AG04450 (cell line): ENCODE data around the gene PHF12. TPM values are rescaled to one million over a fixed set of nuclear protein-coding genes. Genes with fewer than 3 reads are reported as not detected.
A peak's percentile ranks its signal among the peaks of the same experiment; 100 is the strongest.

Source experiments
- CTCF ChIA-PET: fragments of 300-600, 350-600 bp; formaldehyde crosslinking; extraction: SDS; loops from one replicate; lab custom pipeline; 2022; ENCODE audit warnings: antibody characterized with exemption, inconsistent platforms; lab: Charles Lee
- POLR2A ChIA-PET: fragments of 350-600 bp; formaldehyde crosslinking; extraction: SDS; loops from one replicate; lab custom pipeline; 2021; ENCODE audit warnings: antibody characterized with exemption, inconsistent platforms; lab: Yijun Ruan, JAX
- DNase-seq: peaks from one replicate; pipeline ENCODE4 v3.0.0-alpha.2; 2011; ENCODE audit warnings: low read depth, low spot score
- H3K27ac ChIP-seq: one replicate; pipeline ENCODE4 v1.5.1; 2012; ENCODE audit warnings: low read depth, low read length, control low read depth
- H3K27me3 ChIP-seq: one replicate; pipeline ENCODE4 v1.6.0; 2012; ENCODE audit warnings: low read length; ENCODE audit not compliant: control insufficient read depth, insufficient read depth
- H3K4me3 ChIP-seq: 2 replicates; pipeline ENCODE4 v1.5.1; 2011; ENCODE audit warnings: mild to moderate bottlenecking, low read depth, low read length, control low read depth
- H3K9me3 ChIP-seq: 2 replicates; pipeline ENCODE4 v1.5.1; 2012; ENCODE audit warnings: low read length; ENCODE audit not compliant: control insufficient read depth, insufficient read depth
- CTCF ChIP-seq: IDR thresholded peaks from 2 replicates; pipeline ENCODE4 v1.5.1; 2011; ENCODE audit warnings: low read depth, low read length, control low read depth, inconsistent platforms
- polyA plus RNA-seq: library from polyadenylated mRNA; depleted of rRNA; stranded (reverse); fragments of >200 nt; gene quantifications from 2 replicates; pipeline ENCODE4 v1.2.3, GENCODE V29; 2011

The PHF12 gene
- polyA plus RNA-seq, 1 experiment: 13.6 TPM

- peaks cover 74% of the 10 kb centered on the region for H3K27me3 ChIP-seq
Measured at GRCh38 chr17:28975646-28976045, 24.3 kb upstream of the PHF12 start.

GRCh38 chr17:28975031-28975430, 23.7 kb upstream of the PHF12 start:
- no peak overlapping the region for H3K4me3 ChIP-seq
- H3K27ac ChIP-seq: no peak overlapping the region
- ChIA-PET CTCF (interaction anchor here (1.1 to 2.8 kb wide), 2 partner anchors 10 to 142 kb away, joined by 7 to 16 read pairs; no protein-coding TSS in a partner anchor), POLR2A (no interaction called here)
- peaks cover 76% of the 10 kb centered on the region for H3K27me3 ChIP-seq
- H3K9me3 ChIP-seq: no peaks in the 10 kb centered on the region; the same call in 1 of the 2 replicates
- no peak for DNase-seq
- no peak for TF ChIP-seq CTCF

More at GRCh38 chr17:28975646-28976045, 24.3 kb upstream of the PHF12 start:
- H3K4me3 ChIP-seq: no peak overlapping the region
- ChIA-PET CTCF (interaction anchor here (1.1 to 2.8 kb wide), 2 partner anchors 11 to 142 kb away, joined by 7 to 16 read pairs; no protein-coding TSS in a partner anchor), POLR2A (no interaction called here)
- TF ChIP-seq CTCF: no peak
- no peak overlapping the region for H3K27ac ChIP-seq
- no peak for DNase-seq
- H3K9me3 ChIP-seq: no peaks in the 10 kb centered on the region; the same call in 1 of the 2 replicates

GRCh38 chr17:28974451-28974850, 23.1 kb upstream of the PHF12 start:
- DNase-seq: no peak
- H3K9me3 ChIP-seq: no peaks in the 10 kb centered on the region; the same call in 1 of the 2 replicates
- H3K27me3 ChIP-seq: peaks cover 72% of the 10 kb centered on the region
- no peak overlapping the region for H3K4me3 ChIP-seq
- H3K27ac ChIP-seq: no peak overlapping the region
- POLR2A ChIA-PET: interaction anchor here (0.9 kb wide), 1 partner anchor 11 kb away, joined by 3 read pairs; no protein-coding TSS in a partner anchor
- TF ChIP-seq CTCF: no peak
- CTCF ChIA-PET: interaction anchor here (0.6 to 2.8 kb wide), 3 partner anchors 10 to 327 kb away, joined by 3 to 16 read pairs (median 10); no protein-coding TSS in a partner anchor

GRCh38 chr17:28973425-28973824, 22.1 kb upstream of the PHF12 start:
- TF ChIP-seq CTCF: peak; percentile 30; the same call in 1 of the 2 replicates
- Histone ChIP-seq H3K27me3 (peaks cover 73% of the 10 kb centered on the region), H3K27ac (no peak overlapping the region), H3K4me3 (no peak overlapping the region), H3K9me3 (no peaks in the 10 kb centered on the region; the same call in 1 of the 2 replicates)
- ChIA-PET POLR2A (interaction anchor here (0.8 to 0.9 kb wide), 2 partner anchors 10 to 11 kb away, joined by 3 read pairs; no protein-coding TSS in a partner anchor), CTCF (interaction anchor here (0.9 to 2.8 kb wide), 5 partner anchors 9 to 143 kb away, joined by 4 to 16 read pairs (median 8); no protein-coding TSS in a partner anchor)
- no peak for DNase-seq

- peaks cover 70% of the 10 kb centered on the region for H3K27me3 ChIP-seq
- CTCF ChIA-PET: interaction anchor here (1.1 to 1.9 kb wide), 4 partner anchors 19 to 144 kb away, joined by 4 to 10 read pairs (median 7); no protein-coding TSS in a partner anchor
- no peak overlapping the region for H3K4me3 ChIP-seq
- H3K27ac ChIP-seq: no peak overlapping the region
- no peak for DNase-seq
- H3K9me3 ChIP-seq: no peaks in the 10 kb centered on the region; the same call in 1 of the 2 replicates
- POLR2A ChIA-PET: no interaction called here
- TF ChIP-seq CTCF: no peak
Measured at GRCh38 chr17:28972437-28972836, 21.1 kb upstream of the PHF12 start.
